PC-9 (cell line): ENCODE results near the gene MAGI1. TPM values are rescaled to one million over a fixed set of nuclear protein-coding genes. Genes with fewer than 3 reads are reported as not detected.

Source experiments
- BruUV-seq: library from RNA; stranded (reverse); fragments of 400-500 nt; replicated peaks from 2 replicates; lab custom pipeline; 2021; lab: Mats Ljungman, UMichigan
- CTCF ChIA-PET: fragments of 300-600 bp; sonication (Branson Sonifier 250); formaldehyde crosslinking; loops from one replicate; lab custom pipeline; 2022; ENCODE audit warnings: antibody characterized with exemption; lab: Charles Lee
- POLR2A ChIA-PET: fragments of 300-600 bp; sonication (Branson Sonifier 250); formaldehyde crosslinking; loops from one replicate; lab custom pipeline; 2022; ENCODE audit warnings: antibody characterized with exemption; ENCODE audit not compliant: unreplicated experiment; lab: Charles Lee
- DNase-seq, 2 experiments: peaks; one replicate each; pipeline versions ENCODE4 v3.0.0 to v3.0.0-alpha.2; 2015 to 2022; ENCODE audit warnings: mixed read lengths in 1 of 2
- H2AFZ ChIP-seq: fragments of 200-600 bp; sonication (generic); 2 replicates; pipeline ENCODE4 v1.8.1; 2017; ENCODE audit warnings: antibody characterized with exemption
- H3F3A ChIP-seq: fragments of 200-600 bp; sonication (generic); 2 replicates; pipeline ENCODE4 v1.8.1; 2017; ENCODE audit warnings: antibody characterized with exemption, mild to moderate bottlenecking, low read depth; ENCODE audit not compliant: insufficient read depth
- H3K27ac ChIP-seq: fragments of 200-600 bp; sonication (generic); 2 replicates; pipeline ENCODE4 v1.6.1; 2016; ENCODE audit warnings: mixed run types
- H3K27me3 ChIP-seq: fragments of 200-600 bp; sonication (generic); 2 replicates; pipeline ENCODE4 v1.6.1; 2016; ENCODE audit warnings: low read depth, mixed run types; ENCODE audit not compliant: insufficient read depth
- H3K36me3 ChIP-seq: fragments of 200-600 bp; sonication (generic); 2 replicates; pipeline ENCODE4 v1.6.1; 2016; ENCODE audit warnings: low read depth, mixed run types
- H3K4me1 ChIP-seq: fragments of 200-600 bp; sonication (generic); replicated peaks from 2 replicates; pipeline ENCODE4 v1.6.1; 2016; ENCODE audit warnings: mixed run types; ENCODE audit not compliant: insufficient read depth
- H3K4me2 ChIP-seq: fragments of 200-600 bp; sonication (generic); 2 replicates; pipeline ENCODE4 v1.6.1; 2017; ENCODE audit warnings: mixed run types
- H3K4me3 ChIP-seq: fragments of 200-600 bp; sonication (generic); 2 replicates; pipeline ENCODE4 v1.6.1; 2016; ENCODE audit warnings: mixed run types
- H3K79me2 ChIP-seq: fragments of 200-600 bp; sonication (generic); 2 replicates; pipeline ENCODE4 v1.6.1; 2017; ENCODE audit warnings: low read depth, mixed run types
- H3K9me2 ChIP-seq: fragments of 200-600 bp; sonication (generic); 2 replicates; pipeline ENCODE4 v1.8.1; 2017; ENCODE audit warnings: mild to moderate bottlenecking; ENCODE audit not compliant: insufficient read depth
- H3K9me3 ChIP-seq: fragments of 200-600 bp; sonication (generic); 2 replicates; pipeline ENCODE4 v1.8.1; 2016; ENCODE audit warnings: low read depth; ENCODE audit not compliant: insufficient read depth
- H4K20me1 ChIP-seq: fragments of 200-600 bp; sonication (generic); 2 replicates; pipeline ENCODE4 v1.8.1; 2017; ENCODE audit not compliant: insufficient read depth
- EZH2 ChIP-seq: fragments of 200-600 bp; sonication (generic); IDR thresholded peaks from 2 replicates; pipeline ENCODE4 v1.8.0; 2017; ENCODE audit warnings: antibody characterized with exemption, low read depth
- intact Hi-C: fragments of 100-400 bp; cut with micrococcal nuclease; formaldehyde crosslinking; loops from one replicate; pipeline ENCODE4 v1.10.0; 2022; ENCODE audit not compliant: unreplicated experiment
- total RNA-seq: library from RNA; stranded (reverse); gene quantifications from 2 replicates; pipeline ENCODE4 v1.2.3, GENCODE V29; 2021
- TF ChIP-seq, protein P1 (sequence below): fragments of 200-600 bp; sonication (generic); conservative IDR thresholded peaks from 2 replicates; pipeline ENCODE4 v1.6.1; 2017; ENCODE audit warnings: mixed run types, antibody characterized with exemption, mild to moderate bottlenecking, moderate library complexity

The MAGI1 gene
- total RNA-seq, 1 experiment from 2014 or later, result 23.3 TPM

- CTCF ChIA-PET, result no interaction called here
- POLR2A ChIA-PET, result no interaction called here
- Histone ChIP-seq H3K9me3 (no peaks in the 10 kb centered on the region), H3K79me2 (no peaks in the 10 kb centered on the region), H2AFZ (no peak overlapping the region), H3K4me3 (no peak overlapping the region), H4K20me1 (no peaks in the 10 kb centered on the region; the same call in 1 of the 2 replicates), H3K4me2 (no peak overlapping the region), H3K27ac (no peak overlapping the region), H3F3A (no peaks in the 10 kb centered on the region), H3K27me3 (no peaks in the 10 kb centered on the region), H3K9me2 (no peaks in the 10 kb centered on the region), H3K4me1 (no peaks in the 10 kb centered on the region), H3K36me3 (no peaks in the 10 kb centered on the region)
- BruUV-seq, result no TSS peak
- TF ChIP-seq EZH2, result no peak
- TF ChIP-seq, protein P1, sequence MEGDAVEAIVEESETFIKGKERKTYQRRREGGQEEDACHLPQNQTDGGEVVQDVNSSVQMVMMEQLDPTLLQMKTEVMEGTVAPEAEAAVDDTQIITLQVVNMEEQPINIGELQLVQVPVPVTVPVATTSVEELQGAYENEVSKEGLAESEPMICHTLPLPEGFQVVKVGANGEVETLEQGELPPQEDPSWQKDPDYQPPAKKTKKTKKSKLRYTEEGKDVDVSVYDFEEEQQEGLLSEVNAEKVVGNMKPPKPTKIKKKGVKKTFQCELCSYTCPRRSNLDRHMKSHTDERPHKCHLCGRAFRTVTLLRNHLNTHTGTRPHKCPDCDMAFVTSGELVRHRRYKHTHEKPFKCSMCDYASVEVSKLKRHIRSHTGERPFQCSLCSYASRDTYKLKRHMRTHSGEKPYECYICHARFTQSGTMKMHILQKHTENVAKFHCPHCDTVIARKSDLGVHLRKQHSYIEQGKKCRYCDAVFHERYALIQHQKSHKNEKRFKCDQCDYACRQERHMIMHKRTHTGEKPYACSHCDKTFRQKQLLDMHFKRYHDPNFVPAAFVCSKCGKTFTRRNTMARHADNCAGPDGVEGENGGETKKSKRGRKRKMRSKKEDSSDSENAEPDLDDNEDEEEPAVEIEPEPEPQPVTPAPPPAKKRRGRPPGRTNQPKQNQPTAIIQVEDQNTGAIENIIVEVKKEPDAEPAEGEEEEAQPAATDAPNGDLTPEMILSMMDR, result no peak
- intact Hi-C loops, result no loop called here
- DNase-seq, result no peak
Observed at GRCh38 chr3:65639444-65639843, 399.3 kb downstream of the MAGI1 start.

DNA sequence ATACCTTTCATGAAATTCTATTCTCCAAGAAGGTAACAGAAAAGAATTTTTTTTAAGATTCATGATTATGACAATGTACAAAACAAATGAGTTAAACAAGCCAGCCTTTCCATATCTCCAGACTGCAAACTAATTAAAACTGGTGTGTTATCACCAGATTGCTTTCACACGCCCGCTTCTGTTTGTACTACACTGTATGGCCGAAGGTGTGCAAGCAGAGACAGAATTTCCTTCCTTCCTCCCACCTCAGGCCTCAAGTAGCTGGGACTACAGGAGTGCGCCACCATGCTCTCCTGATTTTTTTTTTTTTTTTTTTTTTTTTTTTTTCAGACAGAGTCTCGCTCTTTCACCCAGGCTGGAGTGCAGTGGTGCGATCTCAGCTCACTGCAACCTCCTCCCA lies 400.4 kb downstream of the MAGI1 start:
- ChIA-PET CTCF (interaction anchor here (0.7 kb wide), 1 partner anchor 671 kb away, joined by 3 read pairs; no protein-coding TSS in a partner anchor), POLR2A (no interaction called here)
- H3K27ac ChIP-seq, result no peak overlapping the region
- no peaks in the 10 kb centered on the region for H3K36me3 ChIP-seq
- no peaks in the 10 kb centered on the region for H3K9me2 ChIP-seq
- no peaks in the 10 kb centered on the region; the same call in 1 of the 2 replicates for H4K20me1 ChIP-seq
- intact Hi-C loops, result no loop called here
- no peaks in the 10 kb centered on the region for H3K27me3 ChIP-seq
- no peaks in the 10 kb centered on the region for H3K9me3 ChIP-seq
- H3K4me1 ChIP-seq, result no peaks in the 10 kb centered on the region
- DNase-seq, result no peak
- no TSS peak for BruUV-seq
- no peak overlapping the region for H2AFZ ChIP-seq
- H3K4me2 ChIP-seq, result no peak overlapping the region
- H3K4me3 ChIP-seq, result no peak overlapping the region
- H3F3A ChIP-seq, result no peaks in the 10 kb centered on the region
- no peak for TF ChIP-seq EZH2
- TF ChIP-seq, protein P1, result no peak
- H3K79me2 ChIP-seq, result no peaks in the 10 kb centered on the region

DNA sequence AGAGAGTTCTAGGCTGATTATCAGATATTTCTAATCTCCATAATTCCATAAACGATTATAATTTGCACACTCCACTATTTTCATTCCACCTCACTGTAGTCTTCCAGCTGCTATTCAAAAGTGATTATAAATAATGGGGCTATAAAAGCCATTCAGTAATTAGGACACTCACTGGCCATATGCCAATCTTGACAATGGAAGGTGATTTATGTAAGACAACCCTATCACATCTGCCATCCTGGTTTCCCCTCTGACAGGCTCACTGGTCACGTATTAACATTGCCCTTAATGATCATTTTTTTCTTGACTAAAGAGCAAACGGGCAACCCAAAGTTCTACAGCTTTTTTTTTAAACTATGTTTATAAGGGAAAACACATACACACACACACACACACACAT lies 402.4 kb downstream of the MAGI1 start:
- Histone ChIP-seq H3F3A (no peaks in the 10 kb centered on the region), H3K9me3 (no peaks in the 10 kb centered on the region), H3K4me2 (no peak overlapping the region), H3K79me2 (no peaks in the 10 kb centered on the region), H3K36me3 (no peaks in the 10 kb centered on the region), H4K20me1 (no peaks in the 10 kb centered on the region; the same call in 1 of the 2 replicates), H3K4me1 (no peaks in the 10 kb centered on the region), H3K9me2 (no peaks in the 10 kb centered on the region), H3K27me3 (no peaks in the 10 kb centered on the region), H3K4me3 (no peak overlapping the region), H2AFZ (no peak overlapping the region), H3K27ac (no peak overlapping the region)
- no peak for DNase-seq
- CTCF ChIA-PET, result no interaction called here
- no peak for TF ChIP-seq EZH2
- TF ChIP-seq, protein P1, result no peak
- intact Hi-C loops, result no loop called here
- POLR2A ChIA-PET, result interaction anchor here (0.7 kb wide), 1 partner anchor 998 kb away, joined by 6 read pairs; no protein-coding TSS in a partner anchor
- no TSS peak for BruUV-seq
